ENCODE data around the gene ADGRD1. TPM values are rescaled to one million over a fixed set of nuclear protein-coding genes. Genes with fewer than 3 reads are reported as not detected.
A peak's percentile ranks its signal among the peaks of the same experiment; 100 is the strongest.
"Not testable (repeated sequence)": the region's sequence is repeated elsewhere in the genome, so short reads cannot be mapped to it uniquely, and the experiment has no call there.

Gene ADGRD1
- total RNA-seq, 1 donor from 2014 or later = 11.6 TPM

GRCh38 chr12:131113568-131114270 lies 160.0 kb downstream of the ADGRD1 start:
- ATAC-seq (no peak), DNase-seq (ENCODE audit: low spot score) (no peak)

GRCh38 chr12:131114271-131114670 lies 160.6 kb downstream of the ADGRD1 start:
- DNase-seq (ENCODE audit: low spot score) = no peak
- ATAC-seq = no peak

GRCh38 chr12:131114942-131115584 lies 161.4 kb downstream of the ADGRD1 start:
- DNase-seq (ENCODE audit: low spot score) = no peak
- no peak for ATAC-seq

GRCh38 chr12:131115766-131116467 lies 162.2 kb downstream of the ADGRD1 start:
- no peak for ATAC-seq
- no peak for DNase-seq (ENCODE audit: low spot score)

- no peak for DNase-seq (ENCODE audit: low spot score)
- no peak for ATAC-seq
These were observed 162.9 kb downstream of the ADGRD1 start for GRCh38 chr12:131116468-131117117.

GRCh38 chr12:131117438-131118245 lies 163.9 kb downstream of the ADGRD1 start:
- no peak for ATAC-seq

GRCh38 chr12:131118371-131118770 lies 164.7 kb downstream of the ADGRD1 start:
- ATAC-seq (no peak), DNase-seq (ENCODE audit: low spot score) (no peak)

More at GRCh38 chr12:131117438-131118245, 163.9 kb downstream of the ADGRD1 start:
- DNase-seq (ENCODE audit: low spot score) = no peak

DNA sequence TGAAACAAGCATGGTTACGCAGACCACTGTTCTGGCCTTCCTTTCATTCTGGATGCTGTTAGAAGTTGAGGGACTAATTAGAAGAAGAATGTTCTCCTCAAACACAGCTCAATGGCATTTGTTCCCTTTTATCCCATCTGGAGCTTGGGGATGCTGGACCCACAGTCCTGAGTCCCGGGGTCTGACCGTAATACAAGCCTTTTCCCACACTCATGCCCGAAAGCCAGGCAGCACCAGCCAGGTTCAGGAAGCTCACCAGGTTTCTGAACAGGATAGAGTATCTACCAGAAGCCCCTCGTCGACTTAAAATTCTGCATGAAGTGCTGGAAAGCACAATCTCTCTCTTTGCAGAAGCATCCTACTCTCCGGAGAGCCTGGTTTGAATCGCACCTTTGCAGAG lies 165.6 kb downstream of the ADGRD1 start:
- not testable (repeated sequence) for ATAC-seq; DNase-seq (ENCODE audit: low spot score)

GRCh38 chr12:131119936-131120335 lies 166.2 kb downstream of the ADGRD1 start:
- no peak for DNase-seq (ENCODE audit: low spot score)
- no peak for ATAC-seq

GRCh38 chr12:131120831-131121271 lies 167.1 kb downstream of the ADGRD1 start:
- no peak for DNase-seq (ENCODE audit: low spot score)
- no peak for ATAC-seq

DNA sequence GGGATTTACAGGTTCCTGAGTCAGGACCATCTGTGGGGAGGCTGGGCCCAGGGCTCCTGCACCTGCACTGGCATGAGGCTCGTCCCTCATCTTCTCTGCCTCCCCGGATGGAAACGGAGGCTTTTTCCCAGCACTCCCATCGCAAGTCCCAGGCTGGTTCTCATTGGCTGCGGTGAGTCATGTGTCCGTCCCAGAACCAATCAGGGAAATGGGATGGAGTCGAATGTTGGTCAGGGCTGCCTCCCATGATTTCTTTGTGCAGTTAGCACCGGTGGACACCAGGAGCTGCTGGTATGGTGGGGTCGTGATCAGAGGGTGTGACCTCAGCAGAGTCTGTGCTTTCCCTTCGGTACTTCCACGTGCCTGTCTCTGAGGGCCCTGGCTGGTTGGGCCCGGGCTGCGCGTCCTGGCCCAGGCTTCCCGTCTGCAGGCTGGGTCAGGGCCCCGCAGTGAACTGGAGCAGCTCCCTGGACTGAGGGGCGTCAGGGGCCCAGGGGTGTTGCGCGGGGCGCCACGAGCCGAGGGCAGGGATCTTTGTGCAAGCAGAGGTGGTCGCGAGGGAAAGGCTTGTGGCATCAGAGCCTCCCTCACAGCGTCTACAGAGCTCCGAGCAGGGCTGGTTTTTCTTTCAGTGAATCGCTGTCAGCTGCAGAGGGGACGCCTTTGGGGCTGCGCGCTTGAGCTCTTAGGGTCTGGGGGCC lies 168.1 kb downstream of the ADGRD1 start:
- DNase-seq (ENCODE audit: low spot score) = peak; percentile 40
- no peak for ATAC-seq

DNA sequence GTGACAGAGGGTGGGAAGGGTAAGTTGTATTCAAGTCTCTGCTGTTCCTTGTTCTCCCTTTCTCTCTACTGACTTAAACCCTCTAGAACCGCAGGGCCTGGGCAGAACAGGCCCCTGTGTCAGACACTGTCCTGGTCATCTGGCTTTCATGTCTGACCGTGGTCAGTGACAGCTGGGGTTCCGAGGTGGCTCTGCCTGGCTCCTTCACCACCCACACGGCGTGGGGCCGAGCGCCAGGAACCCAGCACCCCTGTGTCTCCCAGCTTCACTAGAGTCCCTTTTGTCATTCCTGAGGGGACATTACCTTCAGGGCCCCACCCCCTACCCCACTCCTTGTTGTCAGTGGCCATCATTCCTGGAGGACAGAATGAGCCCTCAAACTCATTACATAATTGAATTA lies 168.9 kb downstream of the ADGRD1 start:
- DNase-seq (ENCODE audit: low spot score) (peak; percentile 32), ATAC-seq (no peak)

DNA sequence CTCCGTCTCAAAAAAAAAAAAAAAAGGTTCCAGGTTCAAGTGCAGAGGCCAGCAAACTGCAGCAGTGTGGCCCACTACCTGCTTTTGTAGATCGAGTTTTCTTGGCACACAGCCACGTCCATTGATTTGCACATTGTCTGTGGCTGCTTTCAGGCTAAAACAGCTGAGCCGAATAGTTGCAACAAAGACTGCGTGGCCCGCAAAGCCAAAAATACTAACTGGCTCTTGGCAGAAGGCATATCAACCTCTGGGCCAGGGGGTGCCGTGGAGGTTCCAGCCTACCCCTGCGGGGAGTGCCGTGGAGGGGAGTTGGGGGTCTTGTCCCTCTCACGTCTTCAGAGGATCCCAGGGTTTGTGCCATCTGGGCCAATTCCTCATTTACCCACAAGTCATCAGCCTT lies 170.1 kb downstream of the ADGRD1 start:
- ATAC-seq (peak; percentile 57), DNase-seq (ENCODE audit: low spot score) (peak; percentile 51)

DNA sequence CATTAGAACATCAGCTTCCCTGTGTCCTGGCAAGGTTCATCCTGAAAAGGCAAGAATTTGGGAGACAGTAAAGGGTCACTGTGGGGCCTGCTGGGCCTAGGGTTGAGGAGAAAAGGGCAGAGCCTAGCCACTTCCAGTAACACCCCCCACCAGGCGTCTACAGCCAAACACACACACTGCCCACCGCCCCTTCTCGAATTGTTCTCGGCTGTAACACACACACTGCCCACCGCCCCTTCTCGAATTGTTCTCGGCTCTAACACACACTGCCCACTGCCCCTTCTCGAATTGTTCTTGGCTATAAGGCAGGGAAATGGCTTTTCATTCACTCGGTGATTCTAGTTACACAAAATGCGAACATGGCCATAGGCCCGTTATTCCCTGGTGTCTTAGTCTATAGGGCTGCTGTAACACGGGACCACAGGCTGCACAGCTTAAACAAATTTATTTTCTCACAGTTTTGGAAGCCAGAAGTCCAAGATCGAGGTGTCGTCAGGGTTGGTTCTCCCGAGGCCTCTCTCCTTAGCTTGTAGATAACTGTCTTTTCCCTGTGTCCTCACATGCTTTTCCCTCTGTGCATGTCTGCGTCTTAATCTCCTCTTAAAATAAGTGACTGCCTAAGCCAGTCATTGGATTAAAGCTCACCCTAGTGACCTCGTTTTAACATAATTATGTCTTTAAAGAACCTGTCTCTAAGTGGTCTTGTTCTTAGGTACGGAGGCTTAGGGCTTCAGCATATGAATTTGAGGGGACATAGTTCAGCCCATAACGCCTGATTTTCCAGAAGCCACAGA lies 171.0 kb downstream of the ADGRD1 start:
- no peak for ATAC-seq
- peak; percentile 18 for DNase-seq (ENCODE audit: low spot score)

- no peak for ATAC-seq
- peak; percentile 26 for DNase-seq (ENCODE audit: low spot score)
These were observed 173.0 kb downstream of the ADGRD1 start for GRCh38 chr12:131126662-131127173.

DNA sequence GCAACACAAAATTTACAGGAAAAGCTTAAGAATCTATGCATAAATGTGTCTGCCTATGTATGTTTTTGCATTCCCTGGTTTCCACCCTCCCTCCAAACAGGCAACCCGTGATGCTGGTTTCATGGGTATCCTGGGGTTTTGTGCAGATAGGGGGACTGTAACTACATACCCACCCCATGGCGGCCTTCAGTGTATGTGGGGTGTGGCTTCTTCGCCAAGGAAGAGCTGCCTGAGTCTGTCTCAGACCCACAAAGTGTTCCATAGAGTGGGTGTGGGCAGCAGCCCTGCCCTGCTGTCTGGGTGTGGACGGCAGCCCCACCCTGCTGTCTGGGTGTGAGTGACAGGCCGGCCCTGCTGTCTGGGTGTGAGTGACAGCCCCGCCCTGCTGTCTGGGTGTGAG lies 174.8 kb downstream of the ADGRD1 start:
- ATAC-seq (no peak), DNase-seq (ENCODE audit: low spot score) (peak; percentile 19)

DNA sequence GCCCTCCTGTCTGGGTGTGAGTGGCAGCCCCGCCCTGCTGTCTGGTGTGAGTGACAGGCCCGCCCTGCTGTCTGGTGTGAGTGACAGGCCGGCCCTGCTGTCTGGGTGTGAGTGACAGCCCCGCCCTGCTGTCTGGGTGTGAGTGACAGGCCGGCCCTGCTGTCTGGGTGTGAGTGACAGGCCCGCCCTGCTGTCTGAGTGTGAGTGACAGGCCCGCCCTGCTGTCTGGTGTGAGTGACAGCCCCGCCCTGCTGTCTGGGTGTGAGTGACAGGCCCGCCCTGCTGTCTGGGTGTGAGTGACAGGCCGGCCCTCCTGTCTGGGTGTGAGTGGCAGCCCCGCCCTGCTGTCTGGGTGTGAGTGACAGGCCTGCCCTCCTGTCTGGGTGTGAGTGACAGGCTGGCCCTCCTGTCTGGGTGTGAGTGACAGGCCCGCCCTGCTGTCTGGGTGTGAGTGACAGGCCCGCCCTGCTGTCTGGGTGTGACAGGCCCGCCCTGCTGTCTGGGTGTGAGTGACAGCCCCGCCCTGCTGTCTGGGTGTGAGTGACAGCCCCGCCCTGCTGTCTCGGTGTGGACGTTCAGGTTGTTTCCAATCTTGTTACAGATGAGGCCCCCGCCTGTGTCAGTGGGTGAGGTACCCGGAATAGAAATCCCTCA lies 175.4 kb downstream of the ADGRD1 start:
- peak; percentile 11 for DNase-seq (ENCODE audit: low spot score)
- not testable (repeated sequence) for ATAC-seq

DNA sequence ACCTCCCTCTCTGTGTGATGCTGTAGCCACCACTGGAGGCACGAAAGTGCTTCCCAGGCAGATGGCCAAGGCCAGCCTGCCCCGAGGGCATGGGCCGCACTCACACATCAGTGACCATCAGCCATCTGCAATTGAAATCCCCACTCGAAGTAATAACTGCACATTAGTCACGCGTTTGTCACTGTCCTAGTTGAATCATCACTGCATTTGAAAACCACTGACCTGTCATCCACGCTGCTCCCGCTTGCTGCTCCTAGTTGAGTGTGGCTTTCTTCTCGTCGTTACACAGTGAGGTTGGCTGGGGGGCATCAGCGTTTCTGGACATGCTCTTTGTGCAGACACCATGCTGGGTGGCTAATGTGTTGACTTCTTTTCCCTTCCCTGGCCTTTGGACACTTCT lies 176.1 kb downstream of the ADGRD1 start:
- ATAC-seq = no peak
- DNase-seq (ENCODE audit: low spot score) = peak; percentile 23
